ENCODE data around the gene PIP4K2B.
"Not testable (repeated sequence)": the region's sequence is repeated elsewhere in the genome, so short reads cannot be mapped to it uniquely, and the experiment has no call there.

The PIP4K2B gene

GRCh38 chr17:38799501-38800236 lies at the start of gene PIP4K2B:
TSS of gene PIP4K2B (minus strand) at chr17:38799556. CDS start at chr17:38799424, 132 bp downstream.
- in situ Hi-C loops (cut with HindIII; ENCODE audit: low sequenced_read_pairs): no loop called here

GRCh38 chr17:38848557-38848891 lies 49.2 kb upstream of the PIP4K2B start:
- in situ Hi-C loops (cut with HindIII; ENCODE audit: low sequenced_read_pairs): no loop called here

GRCh38 chr17:38844261-38844757 lies 45.0 kb upstream of the PIP4K2B start:
- in situ Hi-C loops (cut with HindIII; ENCODE audit: low sequenced_read_pairs): no loop called here

GRCh38 chr17:38825762-38826247 lies 26.4 kb upstream of the PIP4K2B start:
- in situ Hi-C loops (cut with HindIII; ENCODE audit: low sequenced_read_pairs): no loop called here

- in situ Hi-C loops (cut with HindIII; ENCODE audit: low sequenced_read_pairs): no loop called here
Observed at GRCh38 chr17:38824899-38825761, 25.8 kb upstream of the PIP4K2B start, which contains the start of gene CWC25. TSS of gene CWC25 (minus strand) at chr17:38825321. CDS start at chr17:38825183, 138 bp downstream.

- in situ Hi-C loops (cut with HindIII; ENCODE audit: low sequenced_read_pairs): no loop called here
Observed at GRCh38 chr17:38815576-38816193, 16.3 kb upstream of the PIP4K2B start.

- in situ Hi-C loops (cut with HindIII; ENCODE audit: low sequenced_read_pairs): no loop called here
Observed at GRCh38 chr17:38809828-38810227, 10.5 kb upstream of the PIP4K2B start.

GRCh38 chr17:38800237-38800760 lies 943 bp upstream of the PIP4K2B start:
- in situ Hi-C loops (cut with HindIII; ENCODE audit: low sequenced_read_pairs): no loop called here

GRCh38 chr17:38798614-38799500 lies 499 bp downstream of the PIP4K2B start:
- in situ Hi-C loops (cut with HindIII; ENCODE audit: low sequenced_read_pairs): no loop called here

- in situ Hi-C loops (cut with HindIII; ENCODE audit: low sequenced_read_pairs): no loop called here
Observed at GRCh38 chr17:38797828-38798227, 1.5 kb downstream of the PIP4K2B start.

- in situ Hi-C loops (cut with HindIII; ENCODE audit: low sequenced_read_pairs): no loop called here
Observed at GRCh38 chr17:38797158-38797490, 2.2 kb downstream of the PIP4K2B start.

GRCh38 chr17:38796451-38797157 lies 2.8 kb downstream of the PIP4K2B start:
- in situ Hi-C loops (cut with HindIII; ENCODE audit: low sequenced_read_pairs): no loop called here

- in situ Hi-C loops (cut with HindIII; ENCODE audit: low sequenced_read_pairs): no loop called here
Observed at GRCh38 chr17:38794221-38794620, 5.1 kb downstream of the PIP4K2B start.

GRCh38 chr17:38791162-38791561 lies 8.2 kb downstream of the PIP4K2B start:
- in situ Hi-C loops (cut with HindIII; ENCODE audit: low sequenced_read_pairs): no loop called here

- in situ Hi-C loops (cut with HindIII; ENCODE audit: low sequenced_read_pairs): not testable (repeated sequence)
Observed at GRCh38 chr17:38790148-38790707, 9.1 kb downstream of the PIP4K2B start.

GRCh38 chr17:38789185-38789584 lies 10.2 kb downstream of the PIP4K2B start:
- in situ Hi-C loops (cut with HindIII; ENCODE audit: low sequenced_read_pairs): no loop called here

GRCh38 chr17:38787999-38788398 lies 11.4 kb downstream of the PIP4K2B start:
- in situ Hi-C loops (cut with HindIII; ENCODE audit: low sequenced_read_pairs): not testable (repeated sequence)

- in situ Hi-C loops (cut with HindIII; ENCODE audit: low sequenced_read_pairs): no loop called here
Observed at GRCh38 chr17:38786372-38786771, 13.0 kb downstream of the PIP4K2B start.

GRCh38 chr17:38783227-38783626 lies 16.1 kb downstream of the PIP4K2B start:
- in situ Hi-C loops (cut with HindIII; ENCODE audit: low sequenced_read_pairs): no loop called here

Data from endothelial cell of hepatic sinusoid (primary cell).